ENCODE measurements around the gene ZDHHC1.

ZDHHC1 gene

GRCh38 chr16:67460961-67461360 lies 44.7 kb upstream of the ZDHHC1 start:
- no peak overlapping the region for H3K4me3 ChIP-seq (ENCODE audit: control insufficient read depth, low read depth, low read length)
- DNase-seq (ENCODE audit: low read depth) = no peak
- TF ChIP-seq, protein P1, sequence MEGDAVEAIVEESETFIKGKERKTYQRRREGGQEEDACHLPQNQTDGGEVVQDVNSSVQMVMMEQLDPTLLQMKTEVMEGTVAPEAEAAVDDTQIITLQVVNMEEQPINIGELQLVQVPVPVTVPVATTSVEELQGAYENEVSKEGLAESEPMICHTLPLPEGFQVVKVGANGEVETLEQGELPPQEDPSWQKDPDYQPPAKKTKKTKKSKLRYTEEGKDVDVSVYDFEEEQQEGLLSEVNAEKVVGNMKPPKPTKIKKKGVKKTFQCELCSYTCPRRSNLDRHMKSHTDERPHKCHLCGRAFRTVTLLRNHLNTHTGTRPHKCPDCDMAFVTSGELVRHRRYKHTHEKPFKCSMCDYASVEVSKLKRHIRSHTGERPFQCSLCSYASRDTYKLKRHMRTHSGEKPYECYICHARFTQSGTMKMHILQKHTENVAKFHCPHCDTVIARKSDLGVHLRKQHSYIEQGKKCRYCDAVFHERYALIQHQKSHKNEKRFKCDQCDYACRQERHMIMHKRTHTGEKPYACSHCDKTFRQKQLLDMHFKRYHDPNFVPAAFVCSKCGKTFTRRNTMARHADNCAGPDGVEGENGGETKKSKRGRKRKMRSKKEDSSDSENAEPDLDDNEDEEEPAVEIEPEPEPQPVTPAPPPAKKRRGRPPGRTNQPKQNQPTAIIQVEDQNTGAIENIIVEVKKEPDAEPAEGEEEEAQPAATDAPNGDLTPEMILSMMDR (IDR thresholded peaks at IDR 0.05; ENCODE audit: control insufficient read depth, insufficient read depth, low read depth, low read length, missing control alignments) = no peak

GRCh38 chr16:67460168-67460567 lies 43.9 kb upstream of the ZDHHC1 start:
- DNase-seq (ENCODE audit: low read depth) = no peak
- TF ChIP-seq, protein P1 (IDR thresholded peaks at IDR 0.05; ENCODE audit: control insufficient read depth, insufficient read depth, low read depth, low read length, missing control alignments) = no peak
- H3K4me3 ChIP-seq (ENCODE audit: control insufficient read depth, low read depth, low read length) = no peak overlapping the region

DNA sequence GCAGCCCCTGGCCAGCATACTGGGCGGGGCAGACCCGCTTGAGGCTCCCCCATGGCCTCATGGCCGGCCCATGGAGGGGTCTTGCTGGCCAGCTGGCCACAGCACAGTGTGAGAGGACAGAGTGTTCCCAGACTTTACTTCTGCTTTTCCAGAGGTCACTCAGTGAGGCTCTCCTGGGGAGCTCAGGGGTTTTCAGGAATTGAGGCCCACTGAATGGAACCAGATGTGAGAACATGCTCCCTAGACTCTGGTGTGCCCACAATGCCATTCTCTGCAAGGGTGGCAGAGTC lies 43.5 kb upstream of the ZDHHC1 start:
- no peak for DNase-seq (ENCODE audit: low read depth)
- TF ChIP-seq, protein P1 (IDR thresholded peaks at IDR 0.05; ENCODE audit: control insufficient read depth, insufficient read depth, low read depth, low read length, missing control alignments) = no peak
- H3K4me3 ChIP-seq (ENCODE audit: control insufficient read depth, low read depth, low read length) = no peak overlapping the region

DNA sequence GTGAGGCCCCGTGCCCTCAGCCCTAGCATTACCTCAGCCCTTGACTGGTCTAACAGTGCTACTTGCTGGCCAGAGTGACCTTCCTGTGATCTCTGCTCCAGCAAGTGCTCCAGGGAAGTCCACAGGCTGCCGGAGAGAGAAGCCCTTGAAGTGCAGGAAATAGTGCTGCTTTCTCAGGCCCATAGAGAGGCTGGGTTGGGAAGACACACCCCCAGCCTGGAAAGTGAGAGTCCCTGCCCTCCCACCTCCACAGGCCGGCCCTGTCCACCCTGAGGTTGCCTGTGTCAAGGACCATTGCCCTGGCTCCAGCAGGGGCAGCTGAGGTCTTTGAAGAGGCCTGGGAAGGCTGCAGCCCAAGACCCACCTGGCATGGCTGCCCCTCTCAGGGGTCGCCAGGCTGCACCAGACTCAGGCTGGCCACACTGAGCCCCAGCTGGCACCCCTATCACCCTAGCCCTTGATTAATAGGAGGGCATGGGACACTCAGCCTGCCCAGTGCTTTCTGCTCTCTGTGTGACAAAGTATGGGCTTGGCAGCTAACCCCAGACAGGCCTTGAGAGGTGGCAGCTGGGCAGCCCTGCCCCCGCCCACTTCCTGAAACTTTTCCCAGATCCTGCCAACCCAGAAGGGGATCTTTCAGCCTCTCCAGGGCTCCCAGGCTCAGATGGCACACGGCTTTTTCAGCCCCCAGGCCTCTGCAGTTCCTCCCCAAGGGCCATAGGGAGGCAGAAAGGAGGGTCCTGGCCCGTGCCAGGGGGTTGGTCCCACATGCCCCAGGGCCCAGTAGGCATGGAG lies 43.0 kb upstream of the ZDHHC1 start:
- no peak for DNase-seq (ENCODE audit: low read depth)
- TF ChIP-seq, protein P1 (IDR thresholded peaks at IDR 0.05; ENCODE audit: control insufficient read depth, insufficient read depth, low read depth, low read length, missing control alignments) = no peak

DNA sequence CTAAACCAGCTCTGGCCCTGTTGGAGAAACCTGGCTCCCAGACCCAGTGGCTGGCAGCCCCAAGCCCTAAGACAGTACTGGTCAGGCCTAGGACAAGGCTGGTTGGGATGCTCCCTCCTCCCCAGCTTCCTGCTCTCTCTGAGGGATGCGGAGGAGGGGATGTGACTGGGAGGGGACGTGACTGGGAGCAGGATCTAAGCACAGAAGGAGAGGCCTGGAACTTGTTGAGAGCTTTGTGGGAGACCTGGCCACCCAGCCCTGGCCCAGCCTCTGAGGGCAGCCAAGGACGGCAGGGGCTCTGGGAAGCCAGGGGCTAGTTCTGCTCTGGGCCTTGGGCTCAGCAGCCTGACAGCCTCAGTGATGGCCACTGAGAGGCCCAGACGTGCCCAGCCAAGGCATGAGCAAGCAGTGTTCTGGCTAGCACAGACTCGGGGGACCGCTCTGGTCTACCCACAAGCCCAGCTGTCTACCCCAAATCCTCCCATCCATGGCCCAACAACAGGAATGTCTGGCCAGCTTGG lies 41.9 kb upstream of the ZDHHC1 start:
- no peak for DNase-seq (ENCODE audit: low read depth)
- no peak overlapping the region for H3K4me3 ChIP-seq (ENCODE audit: control insufficient read depth, low read depth, low read length)
- TF ChIP-seq, protein P1 (IDR thresholded peaks at IDR 0.05; ENCODE audit: control insufficient read depth, insufficient read depth, low read depth, low read length, missing control alignments) = no peak

More for the DNA sequence above, 43.0 kb upstream of the ZDHHC1 start:
- no peak overlapping the region for H3K4me3 ChIP-seq (ENCODE audit: control insufficient read depth, low read depth, low read length)

DNA sequence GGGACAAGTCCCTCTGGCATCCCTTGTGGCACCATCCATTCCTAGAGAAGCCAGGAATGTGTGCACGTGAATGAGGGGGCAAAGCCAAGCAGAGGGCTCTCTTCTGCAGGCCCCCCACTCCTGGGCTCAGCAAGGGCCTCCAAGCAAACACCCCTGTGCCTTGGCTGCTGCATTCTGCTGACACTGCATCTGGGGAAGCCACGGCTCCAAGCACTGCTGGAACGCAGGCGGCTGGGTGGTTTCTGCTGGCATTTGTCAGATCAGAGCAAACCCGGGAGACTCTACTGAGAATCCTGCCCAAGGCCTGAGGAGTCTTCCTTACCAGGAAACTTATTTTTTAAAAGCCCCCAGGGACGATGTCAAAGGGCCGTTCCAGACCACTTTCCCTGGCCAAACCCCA lies 41.3 kb upstream of the ZDHHC1 start:
- no peak for DNase-seq (ENCODE audit: low read depth)
- no peak overlapping the region for H3K4me3 ChIP-seq (ENCODE audit: control insufficient read depth, low read depth, low read length)
- TF ChIP-seq, protein P1 (IDR thresholded peaks at IDR 0.05; ENCODE audit: control insufficient read depth, insufficient read depth, low read depth, low read length, missing control alignments) = no peak

All from AG09309 (cell line).